T-cell (primary cell): ENCODE measurements around the gene CYB561D2. TPM values are rescaled to one million over a fixed set of nuclear protein-coding genes. Genes with fewer than 3 reads are reported as not detected.

Experiments
- ATAC-seq, 4 experiments: fragments of 200-7000 bp in 3 of 4; fragments of 150-1000 bp in 1 of 4; cut with Tn5 transposase; replicated peaks in 1 of 4; 1 replicate in 3 of 4; 2 replicates in 1 of 4; pipeline ENCODE4 v1.10.0; 2021; ENCODE audit warnings: moderate library complexity in 3 of 4, mild to moderate bottlenecking in 2 of 4, moderate number of reproducible peaks in 1 of 4
- CTCF ChIA-PET, 2 donors: fragments of 300-600 bp; sonication (Branson Sonifier 250); formaldehyde crosslinking; loops; one replicate each; lab custom pipeline; 2022; ENCODE audit warnings: antibody characterized with exemption in 2 of 2; lab: Charles Lee
- POLR2A ChIA-PET, 2 donors: fragments of 300-600 bp; sonication (Branson Sonifier 250); formaldehyde crosslinking; loops; one replicate each; lab custom pipeline; 2022; ENCODE audit warnings: antibody characterized with exemption in 2 of 2; lab: Charles Lee
- DNase-seq, 35 experiments: peaks; one replicate each; pipeline versions ENCODE4 v3.0.0 to v3.0.0-alpha.2; 2013 to 2023
- H3K27ac ChIP-seq: one replicate; pipeline ENCODE4 v1.5.1; 2013; ENCODE audit warnings: low read length
- H3K27me3 ChIP-seq, 2 experiments: replicated peaks in 1 of 2; 1 replicate in 1 of 2; 2 replicates in 1 of 2; pipeline versions ENCODE4 v1.6.1 to v1.7.0; 2013; ENCODE audit warnings: low read length in 1 of 2, mixed read lengths in 1 of 2; ENCODE audit not compliant: control insufficient read depth in 2 of 2, insufficient read depth in 2 of 2; ENCODE audit errors: extremely low read depth in 1 of 2
- H3K36me3 ChIP-seq, 2 donors: 1 replicate in 1 of 2; 2 replicates in 1 of 2; pipeline versions ENCODE4 v1.6.1 to v1.7.0; 2013; ENCODE audit warnings: low read length in 1 of 2; ENCODE audit not compliant: control insufficient read depth in 2 of 2, insufficient read depth in 1 of 2; ENCODE audit errors: extremely low read depth in 1 of 2
- H3K4me1 ChIP-seq, 2 experiments: 1 replicate in 1 of 2; 2 replicates in 1 of 2; pipeline versions ENCODE4 v1.6.1 to v1.7.0; 2013; ENCODE audit warnings: low read length in 2 of 2, mixed read lengths in 1 of 2; ENCODE audit not compliant: insufficient read depth in 2 of 2, control insufficient read depth in 1 of 2; ENCODE audit errors: extremely low read depth in 1 of 2
- H3K4me3 ChIP-seq, 2 donors: 1 replicate in 1 of 2; 2 replicates in 1 of 2; pipeline versions ENCODE4 v1.5.1 to v1.7.0; 2013; ENCODE audit warnings: mild to moderate bottlenecking in 2 of 2, low read length in 1 of 2, moderate library complexity in 1 of 2; ENCODE audit not compliant: control insufficient read depth in 1 of 2; ENCODE audit errors: extremely low read depth in 1 of 2
- H3K9me3 ChIP-seq: 2 replicates; pipeline ENCODE4 v1.7.0; 2013
- H3K27ac Mint-ChIP-seq, 2 donors: one replicate each; pipeline ENCODE4 v1.8.0; 2020 to 2021; ENCODE audit warnings: mild to moderate bottlenecking in 2 of 2, mixed read lengths in 2 of 2
- H3K27me3 Mint-ChIP-seq, 2 donors: one replicate each; pipeline ENCODE4 v1.8.0; 2021 to 2022; ENCODE audit warnings: mixed read lengths in 2 of 2
- H3K36me3 Mint-ChIP-seq: one replicate; pipeline ENCODE4 v1.8.0; 2021; ENCODE audit warnings: mixed read lengths
- H3K4me1 Mint-ChIP-seq, 3 donors: one replicate each; pipeline ENCODE4 v1.8.0; 2020 to 2022; ENCODE audit warnings: mixed read lengths in 3 of 3, mild to moderate bottlenecking in 1 of 3
- H3K4me3 Mint-ChIP-seq, 3 donors: one replicate each; pipeline ENCODE4 v1.8.0; 2020 to 2022; ENCODE audit warnings: mild to moderate bottlenecking in 3 of 3, mixed read lengths in 3 of 3, moderate library complexity in 3 of 3
- H3K9me3 Mint-ChIP-seq, 3 donors: one replicate each; pipeline ENCODE4 v1.8.0; 2020 to 2022; ENCODE audit warnings: mixed read lengths in 3 of 3
- WGBS: methylation state at CpG from one replicate; pipeline ENCODE4 v1.1.5; 2013; ENCODE audit warnings: missing lambda C conversion rate; ENCODE audit not compliant: insufficient coverage; 5-methylcytosine and 5-hydroxymethylcytosine counted together
- total RNA-seq, 35 experiments: library from RNA in 6 of 35; stranded (reverse) in 6 of 35; fragments of 120-200 nt in 1 of 35; gene quantifications; one replicate each; pipeline versions ENCODE4 v1.2.1 to v1.2.4 and lab custom pipeline; 2013 to 2026

Gene CYB561D2
- total RNA-seq, 5 donors from 2014 or later (not counting 1 experiment from before 2014, with no cell fraction given) = 25.7 to 45.3 (median 32.7) TPM

DNA sequence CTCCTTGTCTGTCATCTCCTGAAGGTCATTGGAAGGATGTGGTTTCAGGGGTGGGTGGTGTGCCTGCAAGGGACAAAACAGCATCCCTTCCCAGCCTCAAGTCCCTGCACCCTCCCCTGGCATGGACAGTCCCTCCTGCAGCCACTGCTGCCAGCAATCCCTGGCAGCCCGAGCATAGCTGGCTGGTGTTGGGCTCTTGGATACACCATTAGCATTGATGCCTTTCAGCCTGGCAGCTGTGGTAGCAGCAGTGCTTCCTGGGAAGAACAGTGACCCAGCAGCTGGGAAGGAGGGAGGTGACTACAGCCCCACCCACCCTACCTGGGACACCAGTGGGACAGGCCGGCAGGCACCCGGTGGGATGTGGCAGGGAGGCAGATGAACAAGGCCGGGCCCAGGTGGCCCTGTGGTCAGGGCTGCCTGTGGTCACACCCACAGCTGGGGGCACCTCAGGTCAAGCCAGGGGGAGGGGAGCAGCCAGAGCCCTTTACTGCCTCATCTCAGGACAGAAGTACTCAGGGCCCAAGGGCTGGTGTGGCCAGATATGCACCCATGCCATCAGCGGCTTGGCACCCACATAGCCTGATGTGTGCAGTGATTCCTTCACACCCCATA lies 41.5 kb downstream of the CYB561D2 start:
- ATAC-seq = no peak
- H3K4me1 Mint-ChIP-seq = no peaks in the 10 kb centered on the region
- no peaks in the 10 kb centered on the region for H3K36me3 ChIP-seq
- no peaks in the 10 kb centered on the region for H3K4me1 ChIP-seq
- no peak overlapping the region for H3K4me3 Mint-ChIP-seq
- H3K27me3 ChIP-seq = peaks cover 0 to 2% of the 10 kb centered on the region in 2 experiments
- H3K9me3 Mint-ChIP-seq = no peaks in the 10 kb centered on the region
- DNase-seq = no peak
- no peak overlapping the region for H3K27ac ChIP-seq
- no peak overlapping the region for H3K4me3 ChIP-seq
- POLR2A ChIA-PET = no interaction called here
- no peak overlapping the region for H3K27ac Mint-ChIP-seq
- no peaks in the 10 kb centered on the region for H3K27me3 Mint-ChIP-seq
- CTCF ChIA-PET = no interaction called here
- WGBS = 61% methylated on average over 3 of the region's 5 CpGs
- H3K9me3 ChIP-seq = no peaks in the 10 kb centered on the region
- H3K36me3 Mint-ChIP-seq = no peaks in the 10 kb centered on the region

DNA sequence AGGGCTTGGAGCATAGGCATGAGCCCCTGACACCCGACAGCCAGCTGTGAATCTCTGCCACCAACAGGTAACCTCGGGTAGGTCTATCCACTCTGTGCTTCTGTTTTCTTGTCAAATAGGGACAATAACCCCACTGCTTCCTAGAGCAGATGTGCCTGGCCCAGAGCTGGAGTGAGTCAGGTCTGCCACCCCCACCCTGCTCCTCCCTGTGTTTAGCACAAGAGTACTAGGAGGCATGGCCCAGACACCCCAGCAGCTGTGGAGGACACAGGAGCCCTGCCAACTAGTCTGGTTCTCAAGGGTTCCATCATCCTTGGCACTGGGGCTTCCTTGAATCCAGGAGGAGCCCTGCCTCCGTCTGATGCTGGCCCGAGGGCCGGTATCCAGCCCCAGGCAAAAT lies 42.4 kb downstream of the CYB561D2 start:
- 84% methylated on average over 4 of the region's 5 CpGs for WGBS
- Mint-ChIP-seq H3K4me1 (no peaks in the 10 kb centered on the region), H3K36me3 (no peaks in the 10 kb centered on the region), H3K27me3 (no peaks in the 10 kb centered on the region), H3K4me3 (no peak overlapping the region), H3K9me3 (no peaks in the 10 kb centered on the region), H3K27ac (no peak overlapping the region)
- no peak for ATAC-seq
- no peaks in the 10 kb centered on the region for H3K27me3 ChIP-seq
- H3K4me1 ChIP-seq = no peaks in the 10 kb centered on the region
- no peak overlapping the region for H3K4me3 ChIP-seq
- ChIA-PET CTCF (no interaction called here), POLR2A (no interaction called here)
- no peak for DNase-seq
- no peaks in the 10 kb centered on the region for H3K36me3 ChIP-seq
- no peak overlapping the region for H3K27ac ChIP-seq
- H3K9me3 ChIP-seq = no peaks in the 10 kb centered on the region

DNA sequence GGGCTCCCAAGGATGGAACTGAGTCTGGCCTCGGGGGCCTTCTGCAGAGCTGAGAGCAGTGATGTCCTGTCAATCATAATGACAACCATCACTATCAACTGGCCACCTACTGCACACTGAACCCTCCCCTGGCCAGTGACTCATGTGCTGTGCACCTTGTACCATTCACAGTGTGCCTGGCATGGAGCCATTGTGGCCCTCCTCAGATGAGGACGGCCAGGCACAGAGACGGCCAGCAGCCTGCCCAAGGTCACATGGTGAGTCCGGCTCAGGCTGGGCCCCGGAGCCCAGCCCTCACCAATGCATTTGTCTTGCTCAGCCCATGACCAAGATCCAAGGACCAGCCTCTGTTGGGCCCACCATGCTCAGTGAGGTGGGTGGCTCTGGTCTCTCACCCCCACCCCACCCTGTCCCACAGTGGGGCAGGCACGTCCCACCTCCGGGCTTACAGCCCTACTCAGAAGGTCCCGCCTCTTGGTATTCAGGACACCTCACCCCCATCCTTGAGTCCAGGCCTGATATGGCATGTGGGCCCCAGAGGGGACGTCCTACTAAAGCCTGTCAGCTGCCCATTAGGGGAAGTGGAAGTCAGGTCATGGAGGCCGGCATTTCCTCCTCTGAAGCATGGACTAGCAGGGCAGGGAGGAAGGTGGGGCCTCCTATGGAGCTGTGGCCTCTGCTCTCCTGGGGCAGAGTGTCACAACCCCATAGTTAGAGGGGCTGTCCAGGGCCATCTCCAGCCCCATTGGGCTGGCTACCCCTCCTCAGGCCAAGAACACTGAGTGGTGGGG lies 44.6 kb downstream of the CYB561D2 start:
- peak in 1 of 35 experiments; percentile 5 for DNase-seq

DNA sequence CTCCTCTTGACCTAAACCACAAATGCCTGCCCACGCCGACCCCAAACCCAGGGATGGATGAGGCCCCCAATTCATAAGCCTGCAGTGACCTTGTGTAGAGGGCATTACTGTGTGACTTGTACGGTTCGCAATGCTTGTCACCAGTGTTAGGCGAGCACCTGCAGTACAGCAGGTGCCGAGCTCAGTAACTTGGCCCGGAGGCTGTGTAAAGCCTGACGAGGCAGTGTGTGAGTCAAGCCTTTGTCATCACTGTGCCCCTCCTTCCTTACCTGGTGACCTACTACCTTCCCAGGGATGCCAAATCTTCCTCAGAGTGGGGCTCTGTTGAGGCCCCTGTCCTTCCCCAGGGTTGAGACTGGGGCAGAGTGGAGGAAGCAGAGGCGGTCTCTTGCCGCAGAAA lies 45.8 kb downstream of the CYB561D2 start:
- Mint-ChIP-seq H3K27ac (no peak overlapping the region), H3K27me3 (no peaks in the 10 kb centered on the region), H3K36me3 (no peaks in the 10 kb centered on the region), H3K4me1 (peaks cover 0 to 2% (median 0%) of the 10 kb centered on the region in 3 donors), H3K9me3 (no peaks in the 10 kb centered on the region), H3K4me3 (no peak overlapping the region)
- Histone ChIP-seq H3K4me3 (no peak overlapping the region), H3K27ac (no peak overlapping the region), H3K4me1 (no peaks in the 10 kb centered on the region), H3K9me3 (no peaks in the 10 kb centered on the region), H3K27me3 (peaks cover 0 to 14% of the 10 kb centered on the region in 2 experiments), H3K36me3 (no peaks in the 10 kb centered on the region)
- CTCF ChIA-PET = no interaction called here
- POLR2A ChIA-PET = no interaction called here
- 92% methylated on average over 9 of the region's 10 CpGs for WGBS
- DNase-seq = no peak
- no peak for ATAC-seq

More for the DNA sequence above, 44.6 kb downstream of the CYB561D2 start:
- H3K27me3 ChIP-seq = peaks cover 0 to 7% of the 10 kb centered on the region in 2 experiments
- CTCF ChIA-PET = interaction anchor here in 1 of 2 donors (0.6 kb wide), 1 partner anchor 1105 kb away, joined by 4 read pairs; no protein-coding TSS in a partner anchor
- H3K4me3 ChIP-seq = no peak overlapping the region
- no peaks in the 10 kb centered on the region for H3K9me3 ChIP-seq
- no peaks in the 10 kb centered on the region for H3K36me3 Mint-ChIP-seq
- POLR2A ChIA-PET = no interaction called here
- H3K9me3 Mint-ChIP-seq = no peaks in the 10 kb centered on the region
- no peaks in the 10 kb centered on the region for H3K4me1 ChIP-seq
- no peak overlapping the region for H3K27ac Mint-ChIP-seq
- no peak overlapping the region for H3K4me3 Mint-ChIP-seq
- no peak for ATAC-seq
- H3K4me1 Mint-ChIP-seq = peaks cover 0 to 2% (median 0%) of the 10 kb centered on the region in 3 donors
- H3K27ac ChIP-seq = no peak overlapping the region
- no peaks in the 10 kb centered on the region for H3K27me3 Mint-ChIP-seq
- no peaks in the 10 kb centered on the region for H3K36me3 ChIP-seq
- 83% methylated on average over 6 of the region's 10 CpGs for WGBS

DNA sequence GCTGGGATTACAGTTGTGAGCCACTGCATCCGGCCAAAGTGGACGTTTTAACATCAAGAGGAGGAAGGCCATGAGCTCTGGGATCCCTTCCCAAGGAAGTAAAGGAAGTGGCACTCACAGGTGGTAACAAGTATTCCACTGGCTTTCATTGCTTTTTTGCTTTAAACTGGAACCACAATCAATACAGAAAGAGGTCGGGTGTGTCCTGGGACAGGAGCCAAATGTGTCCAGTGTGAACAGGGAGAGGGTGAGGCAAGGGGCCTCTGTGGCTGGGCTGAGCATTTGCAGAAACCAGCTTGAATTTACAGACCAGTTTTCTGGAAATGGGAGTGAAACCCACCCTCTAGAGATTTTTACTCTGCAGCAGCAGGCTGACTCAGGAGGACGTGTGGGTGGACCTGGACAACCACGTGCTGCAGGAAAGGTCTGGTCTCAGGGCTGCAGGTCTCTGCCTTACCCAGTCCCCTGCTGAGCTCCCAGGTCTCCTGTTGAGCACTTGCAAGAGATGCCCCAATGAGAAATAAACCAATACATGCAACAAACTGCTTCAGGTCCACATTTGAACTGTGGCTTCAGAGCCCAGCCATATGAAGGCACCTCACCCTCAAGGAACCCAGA lies 51.4 kb downstream of the CYB561D2 start:
- Mint-ChIP-seq H3K4me3 (no peak overlapping the region), H3K36me3 (no peaks in the 10 kb centered on the region), H3K27me3 (peaks cover 0 to 3% of the 10 kb centered on the region in 2 donors), H3K4me1 (peaks cover 0 to 2% (median 0%) of the 10 kb centered on the region in 3 donors), H3K9me3 (no peaks in the 10 kb centered on the region), H3K27ac (no peak overlapping the region)
- H3K4me3 ChIP-seq = no peak overlapping the region
- no peak for ATAC-seq
- H3K36me3 ChIP-seq = no peaks in the 10 kb centered on the region
- H3K9me3 ChIP-seq = no peaks in the 10 kb centered on the region
- DNase-seq = no peak
- H3K27me3 ChIP-seq = peaks cover 0 to 36% of the 10 kb centered on the region in 2 experiments
- CTCF ChIA-PET = no interaction called here
- 31% methylated on average over 4 of the region's 5 CpGs for WGBS
- no peaks in the 10 kb centered on the region for H3K4me1 ChIP-seq
- POLR2A ChIA-PET = no interaction called here
- no peak overlapping the region for H3K27ac ChIP-seq
